H1 (cell line): ENCODE data around the gene MAP7.

ENCODE experiments used
- BCL11A ChIP-seq, 2 experiments: IDR thresholded peaks; one replicate each; pipeline ENCODE4 v1.6.1; 2011; ENCODE audit warnings: low read depth in 2 of 2, low read length in 2 of 2, mild to moderate bottlenecking in 2 of 2
- KDM1A ChIP-seq: fragments of 200-600, 300-600 bp; sonication (generic); IDR thresholded peaks from 2 replicates; pipeline ENCODE4 v1.7.1; 2016; ENCODE audit warnings: mild to moderate bottlenecking, low read length, borderline replicate concordance
- KDM5A ChIP-seq: fragments of 200-600 bp; IDR thresholded peaks from 2 replicates; pipeline ENCODE4 v1.7.1; 2012; ENCODE audit warnings: mild to moderate bottlenecking, low read length, inconsistent platforms, mixed read lengths
- POLR2AphosphoS5 ChIP-seq: IDR thresholded peaks from 2 replicates; pipeline ENCODE4 v1.6.1; 2011; ENCODE audit warnings: low read depth, low read length
- POU5F1 ChIP-seq: IDR thresholded peaks from 2 replicates; pipeline ENCODE4 v1.6.1; 2011; ENCODE audit warnings: low read depth, mild to moderate bottlenecking, low read length, moderate library complexity
- SP2 ChIP-seq: IDR thresholded peaks from 2 replicates; pipeline ENCODE4 v1.6.1; 2012; ENCODE audit warnings: mild to moderate bottlenecking, low read length, inconsistent platforms
- TEAD4 ChIP-seq: IDR thresholded peaks from 2 replicates; pipeline ENCODE4 v1.6.1; 2012; ENCODE audit warnings: low read depth, low read length, inconsistent platforms, mixed read lengths
- TF ChIP-seq, protein P1 (sequence below): IDR thresholded peaks from 2 replicates; pipeline ENCODE4 v1.6.1; 2012; ENCODE audit warnings: inconsistent platforms
- TF ChIP-seq, protein P2 (sequence below), 3 experiments: IDR thresholded peaks; 1 replicate in 2 of 3; 2 replicates in 1 of 3; pipeline versions ENCODE4 v1.5.1 to v1.6.1; 2011; ENCODE audit warnings: low read length in 3 of 3, mild to moderate bottlenecking in 3 of 3, inconsistent platforms in 2 of 3, low read depth in 1 of 3, moderate library complexity in 1 of 3; ENCODE audit not compliant: insufficient read depth in 1 of 3; ENCODE audit errors: control extremely low read depth in 1 of 3
- TF ChIP-seq, protein P3 (sequence below): IDR thresholded peaks from 2 replicates; pipeline ENCODE4 v1.6.1; 2011; ENCODE audit warnings: low read length, improper control_type of control experiment

DNA sequence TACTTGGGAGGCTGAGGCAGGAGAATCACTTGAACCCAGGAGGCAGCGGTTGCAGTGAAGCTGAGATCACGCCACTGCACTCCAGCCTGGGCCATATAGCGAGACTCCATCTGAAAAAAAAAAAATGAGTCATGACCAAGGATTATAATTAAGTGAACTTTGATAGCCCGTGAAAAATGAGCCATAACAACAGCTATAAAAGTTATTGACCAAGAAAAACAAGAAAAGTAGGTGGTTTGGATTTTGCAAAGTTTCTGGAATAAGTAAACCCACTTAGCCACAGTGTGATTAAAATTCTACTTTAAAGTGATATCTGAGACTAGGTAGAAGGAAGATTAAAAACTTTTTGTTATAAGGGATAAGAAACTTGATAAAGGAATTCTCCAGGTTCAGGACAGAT, 234.6 kb downstream of the MAP7 start:
- TF ChIP-seq BCL11A (IDR thresholded peaks at IDR 0.05; ENCODE audit: low read depth in 2 of 2, low read length in 2 of 2) (no peak), POLR2AphosphoS5 (no peak), KDM5A (no peak), TEAD4 (no peak), KDM1A (no peak), POU5F1 (no peak), SP2 (no peak)
- TF ChIP-seq, protein P1, sequence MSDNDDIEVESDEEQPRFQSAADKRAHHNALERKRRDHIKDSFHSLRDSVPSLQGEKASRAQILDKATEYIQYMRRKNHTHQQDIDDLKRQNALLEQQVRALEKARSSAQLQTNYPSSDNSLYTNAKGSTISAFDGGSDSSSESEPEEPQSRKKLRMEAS = no peak
- TF ChIP-seq, protein P2, sequence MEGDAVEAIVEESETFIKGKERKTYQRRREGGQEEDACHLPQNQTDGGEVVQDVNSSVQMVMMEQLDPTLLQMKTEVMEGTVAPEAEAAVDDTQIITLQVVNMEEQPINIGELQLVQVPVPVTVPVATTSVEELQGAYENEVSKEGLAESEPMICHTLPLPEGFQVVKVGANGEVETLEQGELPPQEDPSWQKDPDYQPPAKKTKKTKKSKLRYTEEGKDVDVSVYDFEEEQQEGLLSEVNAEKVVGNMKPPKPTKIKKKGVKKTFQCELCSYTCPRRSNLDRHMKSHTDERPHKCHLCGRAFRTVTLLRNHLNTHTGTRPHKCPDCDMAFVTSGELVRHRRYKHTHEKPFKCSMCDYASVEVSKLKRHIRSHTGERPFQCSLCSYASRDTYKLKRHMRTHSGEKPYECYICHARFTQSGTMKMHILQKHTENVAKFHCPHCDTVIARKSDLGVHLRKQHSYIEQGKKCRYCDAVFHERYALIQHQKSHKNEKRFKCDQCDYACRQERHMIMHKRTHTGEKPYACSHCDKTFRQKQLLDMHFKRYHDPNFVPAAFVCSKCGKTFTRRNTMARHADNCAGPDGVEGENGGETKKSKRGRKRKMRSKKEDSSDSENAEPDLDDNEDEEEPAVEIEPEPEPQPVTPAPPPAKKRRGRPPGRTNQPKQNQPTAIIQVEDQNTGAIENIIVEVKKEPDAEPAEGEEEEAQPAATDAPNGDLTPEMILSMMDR (IDR thresholded peaks at IDR 0.05; ENCODE audit: control extremely low read depth in 1 of 3, insufficient read depth in 1 of 3, low read depth in 1 of 3, low read length in 3 of 3) = no peak
- TF ChIP-seq, protein P3, sequence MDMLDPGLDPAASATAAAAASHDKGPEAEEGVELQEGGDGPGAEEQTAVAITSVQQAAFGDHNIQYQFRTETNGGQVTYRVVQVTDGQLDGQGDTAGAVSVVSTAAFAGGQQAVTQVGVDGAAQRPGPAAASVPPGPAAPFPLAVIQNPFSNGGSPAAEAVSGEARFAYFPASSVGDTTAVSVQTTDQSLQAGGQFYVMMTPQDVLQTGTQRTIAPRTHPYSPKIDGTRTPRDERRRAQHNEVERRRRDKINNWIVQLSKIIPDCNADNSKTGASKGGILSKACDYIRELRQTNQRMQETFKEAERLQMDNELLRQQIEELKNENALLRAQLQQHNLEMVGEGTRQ = no peak
